ENCODE measurements around the gene ADGRL3. TPM values are rescaled to one million over a fixed set of nuclear protein-coding genes. Genes with fewer than 3 reads are reported as not detected.

Gene ADGRL3
- total and polyA plus RNA-seq, 2 donors (not counting 1 experiment from before 2014, with no cell fraction given) = not detected

GRCh38 chr4:61666244-61666643, 466.1 kb downstream of the ADGRL3 start:
- TF ChIP-seq CTCF (IDR thresholded peaks at IDR 0.05) (no peak), EZH2 (IDR thresholded peaks at IDR 0.05; ENCODE audit: borderline replicate concordance, insufficient read depth, low read depth, low read length, poor library complexity, severe bottlenecking) (no peak)
- no peak for ATAC-seq (ENCODE audit: low read depth)

DNA sequence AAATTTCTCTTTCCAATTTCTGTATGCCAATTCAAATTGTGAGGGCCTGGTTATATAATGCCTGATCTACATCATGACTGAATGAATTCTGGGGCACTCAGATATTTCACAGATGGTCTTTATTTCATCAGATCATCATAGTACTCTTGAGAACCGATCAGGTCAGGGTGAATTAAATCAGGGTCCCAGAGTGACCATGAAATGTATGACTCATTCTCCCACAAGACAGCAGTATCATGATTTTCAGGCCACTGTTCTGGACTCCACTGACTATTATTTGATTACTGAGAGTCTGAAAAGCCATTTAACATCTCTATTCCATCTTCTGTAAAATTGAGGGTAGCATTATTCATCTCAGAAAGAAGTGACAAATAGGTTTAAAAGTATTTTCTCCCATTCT, 471.5 kb downstream of the ADGRL3 start:
- ChIA-PET POLR2A (no interaction called here), CTCF (no interaction called here)
- no peaks in the 10 kb centered on the region for H3K4me1 Mint-ChIP-seq
- Histone ChIP-seq H3K4me2 (replicated peaks; ENCODE audit: low read depth, low read length, poor library complexity, severe bottlenecking) (no peak overlapping the region), H3K27me3 (replicated peaks in 1 of 4; ENCODE audit: control extremely low read depth in 1 of 4, control insufficient read depth in 3 of 4, insufficient read depth in 4 of 4, low read length in 3 of 4) (no peaks in the 10 kb centered on the region), H3K79me2 (ENCODE audit: control insufficient read depth, insufficient read depth, low read length) (no peaks in the 10 kb centered on the region), H3K9me3 (ENCODE audit: control extremely low read depth in 1 of 3, control insufficient read depth in 2 of 3, insufficient read depth in 1 of 3, low read length in 2 of 3) (peaks cover 0 to 3% (median 0%) of the 10 kb centered on the region in 3 donors), H4K20me1 (ENCODE audit: control insufficient read depth, insufficient read depth, low read length, poor library complexity, severe bottlenecking) (no peaks in the 10 kb centered on the region), H3K27ac (ENCODE audit: low read length in 2 of 2) (no peak overlapping the region), H3K4me3 (ENCODE audit: control extremely low read depth in 1 of 5, extremely low read depth in 1 of 5, insufficient read depth in 1 of 5, low read depth in 2 of 5, low read length in 4 of 5) (no peak overlapping the region), H3K36me3 (replicated peaks in 1 of 2; ENCODE audit: control extremely low read depth in 1 of 2, control insufficient read depth in 1 of 2, extremely low read depth in 1 of 2, insufficient read depth in 2 of 2, low read length in 1 of 2) (no peaks in the 10 kb centered on the region), H2AFZ (ENCODE audit: insufficient read depth, low read depth, low read length, poor library complexity, severe bottlenecking) (no peak overlapping the region), H3K9ac (ENCODE audit: low read length) (no peak overlapping the region), H3K4me1 (ENCODE audit: control insufficient read depth in 2 of 2, insufficient read depth in 2 of 2, low read length in 2 of 2) (no peaks in the 10 kb centered on the region)
- peaks cover 3% of the 10 kb centered on the region for H3K9me3 Mint-ChIP-seq (ENCODE audit: insufficient read depth)
- DNase-seq (no peak), ATAC-seq (ENCODE audit: low read depth) (no peak)
- no peaks in the 10 kb centered on the region for H3K27me3 Mint-ChIP-seq
- no peak overlapping the region for H3K4me3 Mint-ChIP-seq
- WGBS (ENCODE audit: insufficient coverage) = no CpG with 5 or more reads among the region's 1 CpG
- H3K27ac Mint-ChIP-seq = no peak overlapping the region
- TF ChIP-seq CTCF (IDR thresholded peaks at IDR 0.05) (no peak), EZH2 (IDR thresholded peaks at IDR 0.05; ENCODE audit: borderline replicate concordance, insufficient read depth, low read depth, low read length, poor library complexity, severe bottlenecking) (no peak)
- intact Hi-C loops (cut with micrococcal nuclease) = no loop called here

More at GRCh38 chr4:61666244-61666643, 466.1 kb downstream of the ADGRL3 start:
- H3K9me3 Mint-ChIP-seq (ENCODE audit: insufficient read depth) = no peaks in the 10 kb centered on the region
- intact Hi-C loops (cut with micrococcal nuclease) = no loop called here
- CTCF ChIA-PET = no interaction called here
- no CpG with 5 or more reads among the region's 1 CpG for WGBS (ENCODE audit: insufficient coverage)
- H3K27me3 Mint-ChIP-seq = no peaks in the 10 kb centered on the region
- Histone ChIP-seq H3K27ac (ENCODE audit: low read length in 2 of 2) (no peak overlapping the region), H3K79me2 (ENCODE audit: control insufficient read depth, insufficient read depth, low read length) (no peaks in the 10 kb centered on the region), H3K27me3 (replicated peaks in 1 of 4; ENCODE audit: control extremely low read depth in 1 of 4, control insufficient read depth in 3 of 4, insufficient read depth in 4 of 4, low read length in 3 of 4) (no peaks in the 10 kb centered on the region), H4K20me1 (ENCODE audit: control insufficient read depth, insufficient read depth, low read length, poor library complexity, severe bottlenecking) (no peaks in the 10 kb centered on the region), H2AFZ (ENCODE audit: insufficient read depth, low read depth, low read length, poor library complexity, severe bottlenecking) (no peak overlapping the region), H3K9ac (ENCODE audit: low read length) (no peak overlapping the region), H3K4me3 (ENCODE audit: control extremely low read depth in 1 of 5, extremely low read depth in 1 of 5, insufficient read depth in 1 of 5, low read depth in 2 of 5, low read length in 4 of 5) (no peak overlapping the region), H3K4me1 (ENCODE audit: control insufficient read depth in 2 of 2, insufficient read depth in 2 of 2, low read length in 2 of 2) (no peaks in the 10 kb centered on the region), H3K36me3 (replicated peaks in 1 of 2; ENCODE audit: control extremely low read depth in 1 of 2, control insufficient read depth in 1 of 2, extremely low read depth in 1 of 2, insufficient read depth in 2 of 2, low read length in 1 of 2) (no peaks in the 10 kb centered on the region), H3K9me3 (ENCODE audit: control extremely low read depth in 1 of 3, control insufficient read depth in 2 of 3, insufficient read depth in 1 of 3, low read length in 2 of 3) (peaks cover 0 to 22% (median 3%) of the 10 kb centered on the region in 3 donors), H3K4me2 (replicated peaks; ENCODE audit: low read depth, low read length, poor library complexity, severe bottlenecking) (no peak overlapping the region)
- DNase-seq = no peak
- POLR2A ChIA-PET = no interaction called here
- H3K27ac Mint-ChIP-seq = no peak overlapping the region
- no peak overlapping the region for H3K4me3 Mint-ChIP-seq
- no peaks in the 10 kb centered on the region for H3K4me1 Mint-ChIP-seq

All from B cell (primary cell).